GM19240 (cell line): ENCODE results near the gene PDZD4.
"Not testable (repeated sequence)": the region's sequence is repeated elsewhere in the genome, so short reads cannot be mapped to it uniquely, and the experiment has no call there.

Source experiments
- DNase-seq: peaks from one replicate; pipeline ENCODE4 v3.0.0; 2011; ENCODE audit warnings: low spot score; ENCODE audit not compliant: insufficient read length

The PDZD4 gene

DNA sequence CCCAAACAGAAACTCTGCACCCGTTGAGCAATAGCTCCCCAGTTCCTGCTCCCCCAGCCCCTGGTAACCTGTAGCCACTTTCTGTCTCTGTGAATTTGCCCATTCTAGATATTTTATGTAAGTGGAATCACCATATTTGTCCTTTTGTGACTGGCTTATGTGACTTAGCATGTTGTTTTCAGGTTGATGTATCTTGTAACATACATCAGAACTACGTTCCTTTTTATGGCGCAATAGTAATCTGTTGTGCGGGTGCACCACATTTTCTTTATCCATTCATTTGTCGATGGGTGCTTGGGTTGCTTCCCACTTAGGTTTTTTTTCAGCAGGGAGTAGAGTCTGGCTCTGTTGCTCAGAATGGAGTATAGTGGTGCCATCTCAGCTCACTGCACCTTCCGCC, 6.6 kb upstream of the PDZD4 start:
- DNase-seq = no peak

DNA sequence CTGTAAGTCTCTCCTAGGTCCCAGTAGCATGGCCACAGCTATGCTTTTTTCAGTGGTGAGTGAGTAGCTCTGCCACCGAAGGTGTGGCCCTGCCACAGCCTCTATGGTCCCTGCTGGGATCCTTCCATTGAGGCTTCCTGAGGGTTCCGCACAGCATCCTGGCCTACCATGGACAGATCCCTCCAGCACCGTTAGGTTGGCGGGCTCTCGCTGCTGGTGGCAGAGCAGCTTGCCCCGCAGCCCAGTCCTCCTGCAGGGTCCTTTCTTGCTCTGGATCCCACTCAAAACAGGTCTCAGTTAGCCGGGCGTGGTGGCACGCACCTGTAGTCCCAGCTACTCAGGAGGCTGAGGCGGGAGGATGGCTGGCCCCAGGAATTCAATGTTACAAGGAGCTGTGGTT, 2.4 kb upstream of the PDZD4 start:
- DNase-seq = no peak

GRCh38 chrX:153831429-153832150, 1.2 kb upstream of the PDZD4 start:
- no peak for DNase-seq

GRCh38 chrX:153830640-153831428, 490 bp upstream of the PDZD4 start:
- no peak for DNase-seq

GRCh38 chrX:153829549-153829798, 870 bp downstream of the PDZD4 start:
- no peak for DNase-seq

DNA sequence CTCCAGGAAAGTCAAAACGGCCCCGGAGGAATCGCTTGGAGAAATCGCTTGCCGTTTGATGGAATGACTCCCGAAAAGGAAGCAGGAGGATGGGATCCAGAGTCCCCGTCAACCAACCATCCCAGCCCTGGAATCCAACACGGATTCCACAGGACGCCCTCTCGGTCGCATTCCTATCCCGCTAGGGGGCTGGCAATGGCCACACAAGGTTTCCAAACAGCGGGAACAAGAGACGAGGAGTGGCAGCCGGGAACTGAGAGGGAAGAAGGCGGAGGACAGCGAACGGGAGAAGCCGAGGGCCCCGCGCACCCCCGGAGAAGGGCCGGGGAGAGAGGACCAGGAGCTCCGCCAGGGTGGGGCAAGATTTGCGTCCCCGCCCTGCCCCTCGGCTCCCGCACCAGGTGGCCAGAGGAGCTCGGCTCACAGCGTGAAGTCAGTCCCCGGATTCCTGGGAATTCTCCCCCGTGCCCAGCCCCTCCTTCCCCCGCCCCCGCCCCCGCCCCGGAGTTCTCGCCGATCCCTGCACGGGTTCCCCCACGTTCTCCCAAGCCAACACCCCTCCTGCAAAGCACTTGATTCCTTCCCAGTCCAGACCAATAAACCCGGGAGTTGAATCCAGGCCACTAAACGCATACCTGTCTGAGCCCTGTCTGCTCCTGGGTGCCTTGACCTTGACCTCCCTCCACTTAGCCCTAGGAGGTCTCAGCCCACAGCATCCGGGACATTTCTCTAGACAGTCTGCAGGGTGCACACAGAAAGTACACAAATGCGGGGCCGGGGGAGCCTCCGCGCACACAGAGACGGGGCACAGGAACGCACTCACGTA, 1.4 kb downstream of the PDZD4 start:
- DNase-seq = no peak

DNA sequence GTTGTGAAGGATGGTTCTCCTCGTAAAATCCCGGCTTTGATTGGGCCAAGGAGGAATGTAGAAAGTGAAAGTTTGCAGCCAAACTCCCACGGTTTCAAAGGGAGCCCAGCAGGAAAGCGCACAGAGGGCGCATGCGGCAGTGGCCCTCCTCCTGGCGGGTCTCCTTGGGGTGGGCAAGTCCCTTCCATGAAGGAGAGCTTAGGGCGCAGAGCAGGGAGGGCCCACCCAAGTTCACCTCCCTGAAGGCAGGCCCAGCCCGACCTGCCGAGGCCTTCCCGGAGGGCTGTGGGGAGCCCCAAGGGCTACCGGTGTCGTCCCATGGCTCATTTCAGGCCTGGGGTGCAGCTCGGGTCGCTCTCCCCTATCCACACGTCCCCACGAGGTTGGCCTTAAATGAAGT, 2.0 kb downstream of the PDZD4 start:
- no peak for DNase-seq

DNA sequence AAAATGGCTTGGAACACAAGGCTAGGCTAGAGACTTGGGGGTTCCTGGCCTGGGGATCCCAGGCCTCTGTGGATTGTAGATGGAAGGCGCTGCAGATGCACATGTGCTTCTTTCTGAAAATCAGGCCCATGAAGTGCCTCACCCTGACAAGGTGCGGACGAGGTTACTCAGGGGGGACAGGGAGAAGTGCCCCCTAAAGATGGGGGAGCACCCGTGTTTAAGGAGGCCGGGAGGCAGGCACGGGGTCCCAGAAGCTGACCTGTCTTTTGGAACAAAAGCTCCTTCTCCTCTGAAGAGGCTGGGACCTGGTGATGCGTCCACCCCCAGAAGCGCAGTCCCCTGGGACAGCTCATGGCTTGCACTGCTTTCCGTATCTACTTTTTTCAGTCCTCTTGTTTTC, 2.4 kb downstream of the PDZD4 start:
- DNase-seq = no peak

DNA sequence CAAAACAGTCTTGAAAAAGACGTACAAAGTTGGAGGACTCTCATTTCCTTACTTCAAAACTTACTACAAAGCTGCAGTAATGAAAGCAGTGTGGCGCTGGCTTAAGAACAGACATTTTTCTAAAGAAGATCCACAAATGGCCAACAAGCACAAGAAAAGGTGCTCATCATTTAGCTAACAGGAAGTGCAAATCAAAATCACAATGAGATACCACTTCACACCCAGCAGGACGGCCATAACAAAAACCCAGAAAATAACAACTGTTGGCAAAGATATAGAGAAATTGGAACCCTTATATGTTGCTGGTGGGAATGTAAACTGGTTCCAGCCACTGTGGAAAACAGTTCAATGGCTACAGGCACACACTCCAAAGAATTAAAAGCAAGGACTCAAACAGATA, 3.3 kb downstream of the PDZD4 start:
- no peak for DNase-seq

DNA sequence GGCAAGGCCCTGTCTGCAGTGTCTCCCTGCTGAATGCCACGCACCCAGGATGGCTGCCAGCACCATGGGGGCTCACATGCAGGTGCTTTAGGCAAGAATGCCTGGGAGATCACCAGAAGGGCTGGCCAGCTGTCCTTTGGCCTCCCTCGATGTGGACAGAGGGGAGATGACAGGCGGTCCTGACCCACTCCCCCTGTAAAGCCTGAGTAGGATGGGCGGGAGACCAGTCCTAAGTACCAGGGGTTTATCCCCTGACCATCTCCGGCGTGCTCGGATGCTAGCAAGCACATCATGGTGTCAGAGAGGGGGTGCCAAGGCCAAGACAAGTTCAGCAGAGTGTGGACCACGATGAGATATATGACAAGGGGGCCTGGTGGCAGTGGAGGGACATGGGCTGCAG, 5.3 kb downstream of the PDZD4 start:
- DNase-seq = no peak

DNA sequence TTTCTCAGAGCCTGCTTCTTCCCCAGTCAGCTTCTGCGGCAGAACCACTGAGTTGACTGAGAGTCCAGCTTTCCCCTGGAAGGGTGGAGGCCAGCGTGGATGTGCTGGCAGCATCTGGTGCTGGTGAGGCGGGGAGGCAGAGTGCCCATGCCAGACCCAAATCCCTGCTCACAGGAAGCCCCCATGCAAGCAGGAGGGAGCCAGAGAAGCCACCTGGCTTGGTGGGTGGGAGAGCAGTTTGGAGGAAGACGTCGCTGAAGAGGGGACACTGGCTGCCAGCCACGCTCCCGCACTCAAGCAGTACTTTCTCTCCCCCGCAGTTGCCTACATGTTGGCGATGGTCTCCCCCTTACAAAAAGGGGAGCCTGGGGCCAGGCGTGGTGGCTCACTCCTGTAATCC, 6.0 kb downstream of the PDZD4 start:
- DNase-seq = no peak

GRCh38 chrX:153821066-153821465, 9.3 kb downstream of the PDZD4 start:
- no peak for DNase-seq

GRCh38 chrX:153820601-153821000, 9.7 kb downstream of the PDZD4 start:
- peak; percentile 0 for DNase-seq

DNA sequence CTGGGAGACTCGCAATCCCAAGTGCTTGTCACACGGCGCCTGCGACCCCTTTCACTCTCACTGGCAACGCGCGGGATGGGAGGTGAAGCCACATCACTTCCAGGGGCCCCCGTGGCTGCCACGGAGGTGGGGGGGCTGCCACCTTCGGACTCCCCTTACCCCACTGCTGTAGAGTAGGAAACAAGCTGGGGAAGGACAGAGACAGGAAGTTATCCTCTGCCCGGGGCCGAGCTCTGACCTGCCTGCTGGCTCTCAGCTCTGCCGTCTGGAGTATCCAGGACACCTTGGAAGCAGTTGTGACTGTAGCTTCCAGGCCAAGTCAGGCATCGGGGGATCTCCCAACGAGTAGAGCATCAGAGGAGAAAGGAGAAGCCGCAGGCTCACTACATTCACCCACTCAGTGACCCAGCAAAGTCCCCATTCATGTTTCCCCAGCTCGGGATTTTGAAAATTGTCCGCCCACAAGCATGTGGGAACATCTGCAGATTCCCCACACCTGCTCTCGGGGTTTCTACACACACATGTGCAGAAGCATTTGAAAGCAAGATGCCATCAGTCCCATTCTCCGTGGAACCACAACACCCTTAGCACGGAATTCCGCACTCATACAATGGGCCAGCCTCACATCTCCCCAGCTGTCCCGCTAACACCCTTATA, 10.8 kb downstream of the PDZD4 start:
- DNase-seq = peak; percentile 1

DNA sequence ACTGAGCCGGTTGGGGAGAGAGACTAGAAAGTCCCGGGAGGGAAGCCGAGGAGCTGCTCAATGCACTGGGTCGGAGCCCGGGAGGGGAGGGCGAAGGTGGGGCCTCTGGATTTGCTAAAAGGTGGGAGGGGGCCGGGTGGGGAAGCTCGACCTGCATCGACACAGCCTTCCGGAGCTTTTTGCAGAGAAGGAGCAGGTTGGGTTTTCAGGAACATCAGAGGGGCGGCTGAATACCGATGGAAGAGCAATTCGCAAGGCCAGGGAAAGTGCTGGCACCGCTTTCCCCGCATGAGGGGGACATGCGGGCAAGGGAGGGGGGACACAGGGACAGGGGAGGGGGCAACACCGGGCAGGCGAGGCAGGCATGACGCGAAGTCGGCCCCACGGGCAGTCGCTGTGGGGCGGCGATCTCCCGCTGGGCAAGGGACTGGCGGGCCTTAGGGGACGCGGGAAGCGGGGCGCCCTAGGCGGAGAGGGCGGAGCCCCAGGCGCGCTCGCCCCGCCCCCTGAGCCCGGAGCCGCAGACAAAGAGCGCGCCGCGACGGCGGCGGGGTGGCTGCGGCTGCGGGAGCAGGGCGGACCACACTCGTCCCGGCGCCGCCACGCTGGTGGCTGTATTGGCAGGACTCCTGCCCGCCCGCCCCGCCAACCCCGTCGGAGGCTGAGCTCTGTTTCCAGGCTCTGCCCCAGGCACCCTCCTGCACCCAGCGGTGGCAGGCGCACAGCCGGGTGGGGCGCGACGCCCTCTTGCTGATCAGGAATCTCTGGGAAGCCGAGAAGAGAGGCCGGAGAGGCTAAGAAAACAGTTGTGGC, 11.6 kb downstream of the PDZD4 start:
- DNase-seq = peak; percentile 11

GRCh38 chrX:153818064-153818463, 12.3 kb downstream of the PDZD4 start:
- DNase-seq = not testable (repeated sequence)

DNA sequence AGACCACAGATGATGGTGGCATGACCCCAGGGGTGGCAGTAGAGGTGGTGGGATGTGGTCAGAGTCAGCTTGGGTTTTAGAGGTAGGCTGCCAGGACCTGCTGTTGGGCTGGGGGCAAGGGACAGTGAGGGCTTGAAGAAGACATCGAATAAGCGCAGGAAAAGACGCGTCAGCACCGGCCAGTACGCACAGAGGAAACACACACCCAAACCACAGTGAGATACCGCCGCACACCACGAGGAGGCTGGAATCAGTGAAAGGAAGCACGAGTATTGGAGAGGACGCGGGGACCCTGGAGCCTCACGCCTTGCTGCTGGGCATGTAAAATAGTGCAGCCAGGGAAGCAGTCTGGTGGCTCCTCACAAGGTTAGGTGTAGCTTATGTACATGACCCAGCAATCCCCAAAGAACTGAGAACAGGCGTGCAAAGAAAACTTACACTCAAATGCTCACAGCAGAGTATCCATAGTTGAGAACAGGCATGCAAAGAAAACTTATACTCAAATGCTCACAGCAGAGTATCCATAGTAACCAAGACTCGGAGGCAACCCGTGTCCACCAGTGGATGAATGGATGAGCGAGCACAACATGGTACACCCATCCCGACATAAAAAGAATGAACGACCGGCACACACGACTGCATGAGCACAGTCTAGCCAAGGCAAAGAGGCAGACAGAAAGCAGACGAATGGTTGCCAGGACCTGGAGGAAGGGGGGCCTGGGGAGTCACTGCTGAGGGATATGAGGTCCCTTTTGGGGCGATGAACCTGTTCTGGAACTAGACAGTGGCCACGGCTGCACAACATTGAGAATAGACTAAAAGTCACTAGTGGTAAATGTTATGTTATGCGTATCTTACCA, 13.3 kb downstream of the PDZD4 start:
- no peak for DNase-seq

DNA sequence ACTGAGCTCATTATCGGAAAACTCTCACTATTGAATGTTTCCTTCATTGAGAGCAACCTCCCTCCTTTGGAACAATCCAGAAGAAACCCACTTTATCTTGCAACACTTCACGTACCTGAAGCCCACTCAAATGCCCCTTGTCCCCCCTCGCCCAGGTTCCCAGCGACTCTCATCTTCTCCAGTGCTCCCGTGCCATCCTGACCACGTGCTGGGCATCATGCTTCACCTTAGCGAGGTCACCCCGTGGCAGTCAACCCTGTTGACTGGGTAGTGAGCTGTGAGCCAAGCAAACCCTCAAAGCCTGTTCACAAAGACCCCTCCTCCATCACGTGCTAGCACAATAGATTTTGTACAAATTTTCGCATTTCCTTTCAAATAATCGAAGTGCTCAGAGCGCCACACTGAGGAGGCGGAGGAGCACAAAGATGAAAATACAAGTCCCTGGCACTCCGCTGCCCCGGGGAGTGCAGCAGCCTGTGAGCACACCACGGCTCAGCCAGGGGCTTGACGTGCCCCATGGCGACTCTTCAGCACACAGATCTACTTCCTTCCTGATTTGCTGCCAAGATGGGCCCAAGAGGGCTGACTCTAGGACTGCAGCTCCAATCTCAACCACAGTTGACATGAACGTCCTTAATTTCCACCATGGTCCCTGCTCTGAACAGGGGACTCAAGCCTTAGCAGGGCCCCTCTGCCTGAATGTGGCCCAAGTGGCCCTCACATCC, 15.6 kb downstream of the PDZD4 start:
- no peak for DNase-seq

DNA sequence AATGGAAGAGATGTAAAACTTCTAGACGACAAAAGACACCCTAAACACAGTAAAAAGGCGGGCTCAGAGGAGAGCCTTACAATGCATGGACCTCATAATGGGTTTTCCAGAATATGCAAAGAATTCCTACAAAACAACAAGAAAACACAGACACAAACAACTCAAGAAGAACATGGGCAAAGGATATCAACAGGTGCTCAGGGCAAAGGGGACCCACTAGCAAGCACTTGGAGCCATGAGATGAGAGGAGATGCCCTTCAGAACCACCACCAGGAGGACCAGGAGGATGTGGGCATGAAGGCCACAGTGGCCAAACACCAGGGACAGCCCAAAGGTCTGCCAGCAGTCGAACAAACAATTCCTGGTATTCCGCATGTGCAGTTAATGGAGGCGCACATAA, 17.2 kb downstream of the PDZD4 start:
- no peak for DNase-seq
